WERI-Rb-1 (cell line): Measurements from ENCODE around the gene MT1A.
A peak's percentile ranks its signal among the peaks of the same experiment; 100 is the strongest.

Experiments
- DNase-seq: peaks from one replicate; pipeline ENCODE4 v3.0.0-alpha.2; 2020
- H3K27ac ChIP-seq: fragments of 250-450 bp; sonication (Bioruptor Pico); 2 replicates; pipeline ENCODE4 v1.5.1; 2020; ENCODE audit warnings: mild to moderate bottlenecking, moderate library complexity
- H3K27me3 ChIP-seq: fragments of 250-450 bp; sonication (Bioruptor Pico); 2 replicates; pipeline ENCODE4 v1.5.1; 2021; ENCODE audit warnings: mild to moderate bottlenecking, low read depth, moderate library complexity; ENCODE audit not compliant: insufficient read depth, severe bottlenecking
- H3K36me3 ChIP-seq: fragments of 250-450 bp; sonication (Bioruptor Pico); 2 replicates; pipeline ENCODE4 v1.5.1; 2020; ENCODE audit warnings: mild to moderate bottlenecking, moderate library complexity
- H3K4me3 ChIP-seq: 2 replicates; pipeline ENCODE4 v1.5.1; 2011; ENCODE audit warnings: low read depth, mild to moderate bottlenecking, control low read depth, low read length
- H3K9me3 ChIP-seq: fragments of 250-450 bp; sonication (Bioruptor Pico); 2 replicates; pipeline ENCODE4 v1.5.1; 2021; ENCODE audit warnings: mild to moderate bottlenecking, moderate library complexity; ENCODE audit not compliant: severe bottlenecking
- CTCF ChIP-seq: IDR thresholded peaks from 2 replicates; pipeline ENCODE4 v1.5.1; 2011; ENCODE audit warnings: low read depth, mild to moderate bottlenecking, control low read depth, inconsistent platforms, low read length

The MT1A gene

GRCh38 chr16:56608876-56609462 lies 29.5 kb upstream of the MT1A start:
- H3K27ac ChIP-seq = peak overlapping the region; percentile 34
- H3K27me3 ChIP-seq = no peaks in the 10 kb centered on the region
- DNase-seq = no peak
- TF ChIP-seq CTCF = no peak
- peak overlapping the region; percentile 73 for H3K4me3 ChIP-seq
- H3K9me3 ChIP-seq = no peaks in the 10 kb centered on the region
- H3K36me3 ChIP-seq = no peaks in the 10 kb centered on the region

DNA sequence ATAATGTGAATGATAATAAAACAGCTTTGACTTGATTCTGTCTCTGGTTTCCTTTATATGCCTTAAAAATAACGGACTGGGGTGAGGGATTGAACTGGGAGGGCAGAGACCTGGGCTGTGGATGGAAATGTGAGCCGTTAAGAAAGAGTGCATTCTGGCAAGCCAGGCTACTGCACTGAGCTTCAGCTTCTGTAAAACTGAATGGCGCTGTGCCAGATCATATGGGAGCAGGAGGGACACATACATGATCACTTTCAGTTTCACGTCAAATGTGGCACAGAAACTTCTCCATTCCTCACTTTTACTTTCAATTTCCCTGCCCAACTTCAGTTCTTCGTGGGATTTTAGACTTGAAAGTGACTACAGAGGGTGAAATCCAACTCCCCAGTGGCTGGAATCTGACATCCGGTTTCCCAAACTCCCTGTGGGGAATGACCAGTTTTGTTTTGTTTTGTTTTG lies 29.0 kb upstream of the MT1A start:
- peak overlapping the region; percentile 73 for H3K4me3 ChIP-seq
- TF ChIP-seq CTCF = no peak

DNA sequence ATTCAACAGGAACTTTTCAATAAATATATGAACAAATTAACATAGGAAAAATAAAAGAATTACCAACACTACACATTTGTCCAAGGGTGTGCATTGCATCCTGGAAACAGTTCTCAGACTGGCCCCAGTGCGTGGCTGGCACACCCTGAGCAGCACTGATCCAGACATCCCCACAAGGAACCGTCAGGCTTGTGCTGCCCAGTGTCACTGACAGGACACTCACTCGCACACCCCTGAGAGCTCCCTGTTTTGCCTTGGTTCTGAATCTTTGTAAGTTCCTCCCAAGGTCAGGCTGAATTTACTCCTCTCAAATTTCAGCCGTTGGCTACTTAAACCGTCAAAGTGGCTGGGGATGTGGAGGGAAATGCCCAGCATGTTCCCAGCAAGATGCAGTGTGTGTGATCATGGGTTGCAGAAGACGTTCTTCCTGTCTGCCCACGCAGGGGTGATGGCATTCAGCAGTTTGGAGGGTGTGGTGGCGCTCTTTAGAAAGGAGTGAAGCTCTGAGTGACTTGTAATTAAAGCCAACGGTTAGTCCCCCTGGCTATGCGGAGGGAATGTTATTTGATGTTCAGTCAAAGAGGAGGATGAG lies 28.4 kb upstream of the MT1A start:
- no peaks in the 10 kb centered on the region for H3K9me3 ChIP-seq
- H3K4me3 ChIP-seq = no peak overlapping the region; the same call in 1 of the 2 replicates
- TF ChIP-seq CTCF = no peak
- H3K27ac ChIP-seq = no peak overlapping the region
- H3K27me3 ChIP-seq = no peaks in the 10 kb centered on the region
- no peaks in the 10 kb centered on the region for H3K36me3 ChIP-seq
- DNase-seq = no peak

More for the DNA sequence above, 29.0 kb upstream of the MT1A start:
- H3K9me3 ChIP-seq = no peaks in the 10 kb centered on the region
- no peak overlapping the region for H3K27ac ChIP-seq
- H3K36me3 ChIP-seq = no peaks in the 10 kb centered on the region
- H3K27me3 ChIP-seq = no peaks in the 10 kb centered on the region
- DNase-seq = no peak

GRCh38 chr16:56610609-56611111 lies 27.8 kb upstream of the MT1A start:
- Histone ChIP-seq H3K36me3 (no peaks in the 10 kb centered on the region), H3K9me3 (no peaks in the 10 kb centered on the region), H3K4me3 (no peak overlapping the region), H3K27ac (no peak overlapping the region), H3K27me3 (no peaks in the 10 kb centered on the region)
- no peak for DNase-seq
- TF ChIP-seq CTCF = no peak

GRCh38 chr16:56611281-56611833 lies 27.1 kb upstream of the MT1A start:
- Histone ChIP-seq H3K36me3 (no peaks in the 10 kb centered on the region), H3K27ac (no peak overlapping the region), H3K4me3 (no peak overlapping the region), H3K9me3 (no peaks in the 10 kb centered on the region), H3K27me3 (no peaks in the 10 kb centered on the region)
- peak; percentile 51 for DNase-seq
- TF ChIP-seq CTCF = no peak
